ENCODE data around the gene GLUD1. TPM values are rescaled to one million over a fixed set of nuclear protein-coding genes. Genes with fewer than 3 reads are reported as not detected.

Gene GLUD1
- total RNA-seq, 3 donors from 2014 or later (not counting 1 experiment from before 2014, with no cell fraction given), result 102 to 115 (median 112) TPM

GRCh38 chr10:87093632-87094372 lies 841 bp downstream of the GLUD1 start:
- Mint-ChIP-seq H3K36me3 (no peaks in the 10 kb centered on the region), H3K27ac (peak overlapping the region; percentile 85 to 92), H3K4me3 (peak overlapping the region; percentile 92), H3K9me3 (no peaks in the 10 kb centered on the region), H3K4me1 (peaks cover 48 to 50% of the 10 kb centered on the region in 2 donors), H3K27me3 (ENCODE audit: low read depth in 2 of 2) (no peaks in the 10 kb centered on the region)
- no peak for TF ChIP-seq CTCF (IDR thresholded peaks at IDR 0.05)
- Histone ChIP-seq H3K9me3 (ENCODE audit: control insufficient read depth, insufficient read depth, low read length) (no peaks in the 10 kb centered on the region), H3K27me3 (ENCODE audit: control insufficient read depth, insufficient read depth, low read length) (no peaks in the 10 kb centered on the region), H3K4me3 (ENCODE audit: low read length) (peak overlapping the region; percentile 69), H3K36me3 (ENCODE audit: control insufficient read depth, insufficient read depth, low read length) (peaks cover 1% of the 10 kb centered on the region), H3K4me1 (ENCODE audit: control insufficient read depth, insufficient read depth, low read length) (peaks cover 18% of the 10 kb centered on the region), H3K27ac (ENCODE audit: low read length) (peak overlapping the region; percentile 94)
- 1% methylated on average over 39 of the region's 39 CpGs for WGBS (ENCODE audit: insufficient coverage)
- DNase-seq (peak; percentile 64 to 70), ATAC-seq (peak; percentile 0 to 11 (median 6))
- intact Hi-C loops (cut with micrococcal nuclease), result loop anchor here (1.0 kb wide), 2 partner anchors 10 to 123 kb away; no protein-coding TSS in a partner anchor

- peak overlapping the region; percentile 69 for H3K4me3 ChIP-seq (ENCODE audit: low read length)
- TF ChIP-seq CTCF (IDR thresholded peaks at IDR 0.05), result no peak
- intact Hi-C loops (cut with micrococcal nuclease), result no loop called here
- H3K27ac Mint-ChIP-seq, result peak overlapping the region; percentile 85 to 92
- peak overlapping the region; percentile 92 for H3K4me3 Mint-ChIP-seq
- H3K36me3 Mint-ChIP-seq, result no peaks in the 10 kb centered on the region
- peak overlapping the region; percentile 24 for H3K27ac ChIP-seq (ENCODE audit: low read length)
- H3K27me3 ChIP-seq (ENCODE audit: control insufficient read depth, insufficient read depth, low read length), result no peaks in the 10 kb centered on the region
- peaks cover 48 to 50% of the 10 kb centered on the region in 2 donors for H3K4me1 Mint-ChIP-seq
- peaks cover 4% of the 10 kb centered on the region for H3K36me3 ChIP-seq (ENCODE audit: control insufficient read depth, insufficient read depth, low read length)
- H3K27me3 Mint-ChIP-seq (ENCODE audit: low read depth in 2 of 2), result no peaks in the 10 kb centered on the region
- H3K9me3 Mint-ChIP-seq, result no peaks in the 10 kb centered on the region
- no peaks in the 10 kb centered on the region for H3K9me3 ChIP-seq (ENCODE audit: control insufficient read depth, insufficient read depth, low read length)
- no peak for ATAC-seq
- WGBS (ENCODE audit: insufficient coverage), result 7% methylated on average over 9 of the region's 9 CpGs
- peaks cover 18% of the 10 kb centered on the region for H3K4me1 ChIP-seq (ENCODE audit: control insufficient read depth, insufficient read depth, low read length)
- DNase-seq, result peak in 1 of 2 donors; percentile 64
Observed at GRCh38 chr10:87092861-87093631, 1.6 kb downstream of the GLUD1 start.

GRCh38 chr10:87092376-87092860 lies 2.2 kb downstream of the GLUD1 start:
- no peaks in the 10 kb centered on the region for H3K9me3 Mint-ChIP-seq
- no peaks in the 10 kb centered on the region for H3K27me3 Mint-ChIP-seq (ENCODE audit: low read depth in 2 of 2)
- 67% methylated on average over 5 of the region's 7 CpGs for WGBS (ENCODE audit: insufficient coverage)
- peaks cover 55 to 56% of the 10 kb centered on the region in 2 donors for H3K4me1 Mint-ChIP-seq
- H3K27ac Mint-ChIP-seq, result peak overlapping the region; percentile 85 to 92
- intact Hi-C loops (cut with micrococcal nuclease), result no loop called here
- Histone ChIP-seq H3K9me3 (ENCODE audit: control insufficient read depth, insufficient read depth, low read length) (no peaks in the 10 kb centered on the region), H3K4me3 (ENCODE audit: low read length) (peak overlapping the region; percentile 69), H3K27me3 (ENCODE audit: control insufficient read depth, insufficient read depth, low read length) (no peaks in the 10 kb centered on the region), H3K27ac (ENCODE audit: low read length) (peak overlapping the region; percentile 24), H3K36me3 (ENCODE audit: control insufficient read depth, insufficient read depth, low read length) (peaks cover 4% of the 10 kb centered on the region), H3K4me1 (ENCODE audit: control insufficient read depth, insufficient read depth, low read length) (peaks cover 22% of the 10 kb centered on the region)
- DNase-seq (peak in 1 of 2 donors; percentile 51), ATAC-seq (no peak)
- no peaks in the 10 kb centered on the region for H3K36me3 Mint-ChIP-seq
- H3K4me3 Mint-ChIP-seq, result peak overlapping the region; percentile 92
- no peak for TF ChIP-seq CTCF (IDR thresholded peaks at IDR 0.05)
